ENCODE data around the gene DCTPP1.
"Not testable (repeated sequence)": the region's sequence is repeated elsewhere in the genome, so short reads cannot be mapped to it uniquely, and the experiment has no call there.

Gene DCTPP1

GRCh38 chr16:30429678-30430427 lies at the start of gene DCTPP1:
TSS of gene DCTPP1 (minus strand) at chr16:30430030. CDS start at chr16:30429980, 50 bp downstream.
- DNase-seq (ENCODE audit: low read depth) = peak; percentile 100
- TF ChIP-seq, protein P1, sequence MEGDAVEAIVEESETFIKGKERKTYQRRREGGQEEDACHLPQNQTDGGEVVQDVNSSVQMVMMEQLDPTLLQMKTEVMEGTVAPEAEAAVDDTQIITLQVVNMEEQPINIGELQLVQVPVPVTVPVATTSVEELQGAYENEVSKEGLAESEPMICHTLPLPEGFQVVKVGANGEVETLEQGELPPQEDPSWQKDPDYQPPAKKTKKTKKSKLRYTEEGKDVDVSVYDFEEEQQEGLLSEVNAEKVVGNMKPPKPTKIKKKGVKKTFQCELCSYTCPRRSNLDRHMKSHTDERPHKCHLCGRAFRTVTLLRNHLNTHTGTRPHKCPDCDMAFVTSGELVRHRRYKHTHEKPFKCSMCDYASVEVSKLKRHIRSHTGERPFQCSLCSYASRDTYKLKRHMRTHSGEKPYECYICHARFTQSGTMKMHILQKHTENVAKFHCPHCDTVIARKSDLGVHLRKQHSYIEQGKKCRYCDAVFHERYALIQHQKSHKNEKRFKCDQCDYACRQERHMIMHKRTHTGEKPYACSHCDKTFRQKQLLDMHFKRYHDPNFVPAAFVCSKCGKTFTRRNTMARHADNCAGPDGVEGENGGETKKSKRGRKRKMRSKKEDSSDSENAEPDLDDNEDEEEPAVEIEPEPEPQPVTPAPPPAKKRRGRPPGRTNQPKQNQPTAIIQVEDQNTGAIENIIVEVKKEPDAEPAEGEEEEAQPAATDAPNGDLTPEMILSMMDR (IDR thresholded peaks at IDR 0.05; ENCODE audit: control insufficient read depth, extremely low read depth, insufficient read depth) = peak; percentile 77
- H3K4me3 ChIP-seq (ENCODE audit: low read depth, low read length) = peak within 1 kb of the TSS; percentile 94

- TF ChIP-seq, protein P1 (IDR thresholded peaks at IDR 0.05; ENCODE audit: control insufficient read depth, extremely low read depth, insufficient read depth) = no peak
- no peak for DNase-seq (ENCODE audit: low read depth)
- no peak overlapping the region for H3K4me3 ChIP-seq (ENCODE audit: low read depth, low read length)
Observed at GRCh38 chr16:30478766-30479478, 49.1 kb upstream of the DCTPP1 start.

- DNase-seq (ENCODE audit: low read depth); H3K4me3 ChIP-seq (ENCODE audit: low read depth, low read length): not testable (repeated sequence)
Observed at GRCh38 chr16:30477773-30478172, 47.9 kb upstream of the DCTPP1 start.

- TF ChIP-seq, protein P1 (IDR thresholded peaks at IDR 0.05; ENCODE audit: control insufficient read depth, extremely low read depth, insufficient read depth) = no peak
- H3K4me3 ChIP-seq (ENCODE audit: low read depth, low read length) = no peak overlapping the region
- no peak for DNase-seq (ENCODE audit: low read depth)
Observed at GRCh38 chr16:30476991-30477390, 47.2 kb upstream of the DCTPP1 start.

GRCh38 chr16:30474684-30475083 lies 44.9 kb upstream of the DCTPP1 start:
- H3K4me3 ChIP-seq (ENCODE audit: low read depth, low read length) = no peak overlapping the region
- no peak for DNase-seq (ENCODE audit: low read depth)
- TF ChIP-seq, protein P1 (IDR thresholded peaks at IDR 0.05; ENCODE audit: control insufficient read depth, extremely low read depth, insufficient read depth) = no peak

DNA sequence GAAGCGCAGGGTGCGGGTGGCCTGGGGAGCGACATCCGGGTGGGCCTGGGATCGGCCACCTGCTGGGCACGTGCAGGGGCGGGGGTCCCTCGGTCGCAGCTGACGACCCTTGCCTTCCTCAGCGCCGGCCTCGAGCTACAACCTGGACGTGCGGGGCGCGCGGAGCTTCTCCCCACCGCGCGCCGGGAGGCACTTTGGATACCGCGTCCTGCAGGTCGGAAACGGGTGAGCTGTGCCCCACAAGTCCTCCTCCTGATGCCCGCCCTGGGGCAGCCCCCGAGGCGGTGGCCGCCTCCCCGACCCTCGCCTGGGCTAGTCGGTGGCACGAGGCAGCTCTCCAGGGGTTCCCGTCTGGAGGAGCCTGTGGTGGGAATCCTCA lies 44.2 kb upstream of the DCTPP1 start:
- H3K4me3 ChIP-seq (ENCODE audit: low read depth, low read length) = no peak overlapping the region
- DNase-seq (ENCODE audit: low read depth) = no peak
- TF ChIP-seq, protein P1 (IDR thresholded peaks at IDR 0.05; ENCODE audit: control insufficient read depth, extremely low read depth, insufficient read depth) = no peak

DNA sequence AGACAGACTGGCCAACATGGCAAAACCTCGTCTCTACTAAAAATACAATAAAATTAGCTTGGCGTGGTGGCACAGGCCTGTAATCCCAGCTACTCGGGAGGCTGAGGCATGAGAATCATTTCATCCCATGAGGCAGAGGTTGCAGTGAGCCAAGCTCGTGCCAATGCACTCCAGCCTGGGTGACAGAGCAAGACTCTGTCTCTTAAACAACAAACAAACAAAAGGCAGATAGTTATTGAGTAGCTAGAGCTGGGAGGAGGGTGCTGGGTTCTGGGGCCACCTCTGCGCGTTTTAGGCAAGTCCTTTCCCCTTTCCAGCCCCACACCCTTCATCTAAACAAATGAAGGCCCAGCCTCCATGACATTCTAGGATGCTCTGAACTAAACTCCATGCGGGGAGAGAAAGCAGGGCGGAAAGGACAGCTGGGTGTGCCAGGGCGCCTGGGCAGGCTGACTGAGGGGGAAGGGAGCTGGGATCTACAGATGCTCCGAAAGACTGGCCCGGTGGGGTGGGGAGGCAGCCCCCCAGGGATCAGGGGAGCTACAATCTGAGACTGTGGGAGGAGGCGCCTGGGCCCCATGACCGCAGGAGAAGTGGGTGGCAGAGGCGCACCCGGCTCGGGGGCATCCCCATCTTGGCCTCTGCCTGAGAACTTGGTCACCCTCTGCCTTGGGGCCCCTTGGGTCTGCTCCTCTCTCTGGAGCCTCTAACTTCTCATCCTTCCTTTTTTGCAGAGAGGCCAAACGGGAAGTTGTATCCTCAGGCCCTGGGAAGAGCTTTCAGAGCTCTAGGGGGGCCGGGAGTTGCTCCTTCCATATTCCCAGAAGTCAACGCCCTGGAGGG lies 43.6 kb upstream of the DCTPP1 start:
- TF ChIP-seq, protein P1 (IDR thresholded peaks at IDR 0.05; ENCODE audit: control insufficient read depth, extremely low read depth, insufficient read depth) = no peak
- no peak overlapping the region for H3K4me3 ChIP-seq (ENCODE audit: low read depth, low read length)
- DNase-seq (ENCODE audit: low read depth) = no peak

All from LNCaP clone FGC (cell line).